Fibroblast of villous mesenchyme (primary cell): ENCODE results near the gene DTNB. TPM values are rescaled to one million over a fixed set of nuclear protein-coding genes. Genes with fewer than 3 reads are reported as not detected.
"Not testable (repeated sequence)": the region's sequence is repeated elsewhere in the genome, so short reads cannot be mapped to it uniquely, and the experiment has no call there.

Experiments used
- DNase-seq: peaks from one replicate; pipeline ENCODE4 v3.0.0-alpha.2; 2010; ENCODE audit warnings: low read depth
- H3K4me3 ChIP-seq: 2 replicates; pipeline ENCODE4 v1.5.1; 2011; ENCODE audit warnings: low read depth, mild to moderate bottlenecking, low read length
- CTCF ChIP-seq: IDR thresholded peaks from 2 replicates; pipeline ENCODE4 v1.5.1; 2012; ENCODE audit warnings: low read depth, mild to moderate bottlenecking, low read length; ENCODE audit not compliant: insufficient read depth
- total RNA-seq: library from RNA; depleted of rRNA; stranded (reverse); fragments of >200 nt; gene quantifications from 2 replicates; pipeline ENCODE4 v1.2.3, GENCODE V29; 2012

DTNB gene
- total RNA-seq, 1 donor = 5.2 TPM

- no peak overlapping the region for H3K4me3 ChIP-seq
- no peak for TF ChIP-seq CTCF
- no peak for DNase-seq
Observed at GRCh38 chr2:25544445-25544844, 128.9 kb downstream of the DTNB start.

GRCh38 chr2:25543939-25544338 lies 129.4 kb downstream of the DTNB start:
- no peak for TF ChIP-seq CTCF
- no peak for DNase-seq
- H3K4me3 ChIP-seq = no peak overlapping the region

- TF ChIP-seq CTCF = no peak
- DNase-seq = no peak
- H3K4me3 ChIP-seq = no peak overlapping the region
Observed at GRCh38 chr2:25541378-25541777, 132.0 kb downstream of the DTNB start.

GRCh38 chr2:25539136-25539535 lies 134.2 kb downstream of the DTNB start:
- H3K4me3 ChIP-seq = no peak overlapping the region
- no peak for TF ChIP-seq CTCF
- no peak for DNase-seq

- DNase-seq = no peak
- no peak overlapping the region for H3K4me3 ChIP-seq
- no peak for TF ChIP-seq CTCF
Observed at GRCh38 chr2:25537526-25537925, 135.9 kb downstream of the DTNB start.

GRCh38 chr2:25535411-25536289 lies 137.7 kb downstream of the DTNB start:
- DNase-seq, H3K4me3 ChIP-seq: not testable (repeated sequence)

- not testable (repeated sequence) for H3K4me3 ChIP-seq, DNase-seq
Observed at GRCh38 chr2:25534937-25535336, 138.4 kb downstream of the DTNB start.

- no peak for DNase-seq
- no peak for TF ChIP-seq CTCF
- no peak overlapping the region for H3K4me3 ChIP-seq
Observed at GRCh38 chr2:25534455-25534854, 138.9 kb downstream of the DTNB start.

GRCh38 chr2:25533771-25534170 lies 139.6 kb downstream of the DTNB start:
- not testable (repeated sequence) for DNase-seq

More at GRCh38 chr2:25533771-25534170, 139.6 kb downstream of the DTNB start:
- not testable (repeated sequence) for H3K4me3 ChIP-seq
